ENCODE data around the gene NAA80. TPM values are rescaled to one million over a fixed set of nuclear protein-coding genes. Genes with fewer than 3 reads are reported as not detected.

NAA80 gene
- total and polyA plus RNA-seq, 2 of the 13 experiments (the other 11 are each of a cell fraction or from before 2014, with no cell fraction given), result 3.4 to 8.7 TPM

GRCh38 chr3:50337175-50337861, 38.1 kb upstream of the NAA80 start (continued):
- TF ChIP-seq, protein P1, sequence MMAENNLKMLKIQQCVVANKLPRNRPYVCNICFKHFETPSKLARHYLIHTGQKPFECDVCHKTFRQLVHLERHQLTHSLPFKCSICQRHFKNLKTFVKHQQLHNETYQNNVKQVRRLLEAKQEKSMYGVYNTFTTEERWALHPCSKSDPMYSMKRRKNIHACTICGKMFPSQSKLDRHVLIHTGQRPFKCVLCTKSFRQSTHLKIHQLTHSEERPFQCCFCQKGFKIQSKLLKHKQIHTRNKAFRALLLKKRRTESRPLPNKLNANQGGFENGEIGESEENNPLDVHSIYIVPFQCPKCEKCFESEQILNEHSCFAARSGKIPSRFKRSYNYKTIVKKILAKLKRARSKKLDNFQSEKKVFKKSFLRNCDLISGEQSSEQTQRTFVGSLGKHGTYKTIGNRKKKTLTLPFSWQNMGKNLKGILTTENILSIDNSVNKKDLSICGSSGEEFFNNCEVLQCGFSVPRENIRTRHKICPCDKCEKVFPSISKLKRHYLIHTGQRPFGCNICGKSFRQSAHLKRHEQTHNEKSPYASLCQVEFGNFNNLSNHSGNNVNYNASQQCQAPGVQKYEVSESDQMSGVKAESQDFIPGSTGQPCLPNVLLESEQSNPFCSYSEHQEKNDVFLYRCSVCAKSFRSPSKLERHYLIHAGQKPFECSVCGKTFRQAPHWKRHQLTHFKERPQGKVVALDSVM (CRISPR knock-in tag; IDR thresholded peaks at IDR 0.05), result 0 out of 2 replicates have a peak, but pooled peaks have one; percentile 15
- no peak for TF ChIP-seq ATM (IDR thresholded peaks at IDR 0.05; ENCODE audit: borderline replicate concordance)
- TF ChIP-seq POLR2AphosphoS2 (IDR thresholded peaks at IDR 0.05; ENCODE audit: low read depth, low read length), result no peak
- TF ChIP-seq REPIN1 (CRISPR knock-in tag; IDR thresholded peaks at IDR 0.05; ENCODE audit: borderline replicate concordance, low read depth), result 0 out of 2 replicates have a peak, but pooled peaks have one; percentile 43
- peak; percentile 86 for TF ChIP-seq GMEB2 (CRISPR knock-in tag; IDR thresholded peaks at IDR 0.05; ENCODE audit: low read depth)
- TF ChIP-seq E2F5 (CRISPR knock-in tag; conservative IDR thresholded peaks at IDR 0.05), result peak; percentile 79
- TF ChIP-seq ZNF7 (CRISPR knock-in tag; IDR thresholded peaks at IDR 0.05), result no peak
- TF ChIP-seq JARID2 (CRISPR knock-in tag; IDR thresholded peaks at IDR 0.05; ENCODE audit: insufficient replicate concordance), result no peak
- TF ChIP-seq, protein P2, sequence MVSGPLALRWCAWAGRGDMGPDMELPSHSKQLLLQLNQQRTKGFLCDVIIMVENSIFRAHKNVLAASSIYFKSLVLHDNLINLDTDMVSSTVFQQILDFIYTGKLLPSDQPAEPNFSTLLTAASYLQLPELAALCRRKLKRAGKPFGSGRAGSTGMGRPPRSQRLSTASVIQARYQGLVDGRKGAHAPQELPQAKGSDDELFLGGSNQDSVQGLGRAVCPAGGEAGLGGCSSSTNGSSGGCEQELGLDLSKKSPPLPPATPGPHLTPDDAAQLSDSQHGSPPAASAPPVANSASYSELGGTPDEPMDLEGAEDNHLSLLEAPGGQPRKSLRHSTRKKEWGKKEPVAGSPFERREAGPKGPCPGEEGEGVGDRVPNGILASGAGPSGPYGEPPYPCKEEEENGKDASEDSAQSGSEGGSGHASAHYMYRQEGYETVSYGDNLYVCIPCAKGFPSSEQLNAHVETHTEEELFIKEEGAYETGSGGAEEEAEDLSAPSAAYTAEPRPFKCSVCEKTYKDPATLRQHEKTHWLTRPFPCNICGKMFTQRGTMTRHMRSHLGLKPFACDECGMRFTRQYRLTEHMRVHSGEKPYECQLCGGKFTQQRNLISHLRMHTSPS (CRISPR knock-in tag; IDR thresholded peaks at IDR 0.05; ENCODE audit: low read depth), result peak; percentile 15; the same call in 1 of the 2 replicates
- no peak for TF ChIP-seq ZNF614 (CRISPR knock-in tag; IDR thresholded peaks at IDR 0.05; ENCODE audit: borderline replicate concordance)
- TF ChIP-seq TAF1 (CRISPR knock-in tag; IDR thresholded peaks at IDR 0.05), result peak; percentile 89
- TF ChIP-seq FOXP1 (IDR thresholded peaks at IDR 0.05), result no peak
- TF ChIP-seq FOXP1 (CRISPR knock-in tag; IDR thresholded peaks at IDR 0.05), result peak; percentile 8; the same call in 1 of the 2 replicates
- peak; percentile 88 for TF ChIP-seq THAP11 (CRISPR knock-in tag; IDR thresholded peaks at IDR 0.05)
- no peak for TF ChIP-seq STAG1 (CRISPR knock-in tag; IDR thresholded peaks at IDR 0.05)
- TF ChIP-seq, protein P3, sequence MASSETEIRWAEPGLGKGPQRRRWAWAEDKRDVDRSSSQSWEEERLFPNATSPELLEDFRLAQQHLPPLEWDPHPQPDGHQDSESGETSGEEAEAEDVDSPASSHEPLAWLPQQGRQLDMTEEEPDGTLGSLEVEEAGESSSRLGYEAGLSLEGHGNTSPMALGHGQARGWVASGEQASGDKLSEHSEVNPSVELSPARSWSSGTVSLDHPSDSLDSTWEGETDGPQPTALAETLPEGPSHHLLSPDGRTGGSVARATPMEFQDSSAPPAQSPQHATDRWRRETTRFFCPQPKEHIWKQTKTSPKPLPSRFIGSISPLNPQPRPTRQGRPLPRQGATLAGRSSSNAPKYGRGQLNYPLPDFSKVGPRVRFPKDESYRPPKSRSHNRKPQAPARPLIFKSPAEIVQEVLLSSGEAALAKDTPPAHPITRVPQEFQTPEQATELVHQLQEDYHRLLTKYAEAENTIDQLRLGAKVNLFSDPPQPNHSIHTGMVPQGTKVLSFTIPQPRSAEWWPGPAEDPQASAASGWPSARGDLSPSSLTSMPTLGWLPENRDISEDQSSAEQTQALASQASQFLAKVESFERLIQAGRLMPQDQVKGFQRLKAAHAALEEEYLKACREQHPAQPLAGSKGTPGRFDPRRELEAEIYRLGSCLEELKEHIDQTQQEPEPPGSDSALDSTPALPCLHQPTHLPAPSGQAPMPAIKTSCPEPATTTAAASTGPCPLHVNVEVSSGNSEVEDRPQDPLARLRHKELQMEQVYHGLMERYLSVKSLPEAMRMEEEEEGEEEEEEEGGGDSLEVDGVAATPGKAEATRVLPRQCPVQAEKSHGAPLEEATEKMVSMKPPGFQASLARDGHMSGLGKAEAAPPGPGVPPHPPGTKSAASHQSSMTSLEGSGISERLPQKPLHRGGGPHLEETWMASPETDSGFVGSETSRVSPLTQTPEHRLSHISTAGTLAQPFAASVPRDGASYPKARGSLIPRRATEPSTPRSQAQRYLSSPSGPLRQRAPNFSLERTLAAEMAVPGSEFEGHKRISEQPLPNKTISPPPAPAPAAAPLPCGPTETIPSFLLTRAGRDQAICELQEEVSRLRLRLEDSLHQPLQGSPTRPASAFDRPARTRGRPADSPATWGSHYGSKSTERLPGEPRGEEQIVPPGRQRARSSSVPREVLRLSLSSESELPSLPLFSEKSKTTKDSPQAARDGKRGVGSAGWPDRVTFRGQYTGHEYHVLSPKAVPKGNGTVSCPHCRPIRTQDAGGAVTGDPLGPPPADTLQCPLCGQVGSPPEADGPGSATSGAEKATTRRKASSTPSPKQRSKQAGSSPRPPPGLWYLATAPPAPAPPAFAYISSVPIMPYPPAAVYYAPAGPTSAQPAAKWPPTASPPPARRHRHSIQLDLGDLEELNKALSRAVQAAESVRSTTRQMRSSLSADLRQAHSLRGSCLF (CRISPR knock-in tag; IDR thresholded peaks at IDR 0.05; ENCODE audit: borderline replicate concordance), result no peak
- TF ChIP-seq CREM (IDR thresholded peaks at IDR 0.05), result peak; percentile 32; the same call in 1 of the 2 replicates
- no peak for TF ChIP-seq CREM (CRISPR knock-in tag; IDR thresholded peaks at IDR 0.05)
- TF ChIP-seq ZNF883 (CRISPR knock-in tag; IDR thresholded peaks at IDR 0.05; ENCODE audit: not compliant biosample characterization), result peak; percentile 59
